ENCODE results near the gene DNAH10. TPM values are rescaled to one million over a fixed set of nuclear protein-coding genes. Genes with fewer than 3 reads are reported as not detected.
"Not testable (repeated sequence)": the region's sequence is repeated elsewhere in the genome, so short reads cannot be mapped to it uniquely, and the experiment has no call there.

The DNAH10 gene
- total and polyA plus RNA-seq, 4 donors = 0.03 to 1.0 TPM; not detected in 2

GRCh38 chr12:123947531-123947930 lies 185.4 kb downstream of the DNAH10 start:
- H3K4me1 ChIP-seq (ENCODE audit: control insufficient read depth in 1 of 2, insufficient read depth in 2 of 2, low read length in 2 of 2); intact Hi-C loops (cut with DNase I); ATAC-seq (ENCODE audit: low FRiP score); H3K4me3 ChIP-seq (ENCODE audit: low read length in 2 of 2); DNase-seq; H3K27me3 ChIP-seq (ENCODE audit: control insufficient read depth in 1 of 2, insufficient read depth in 2 of 2, low read length in 1 of 2); H3K9me3 ChIP-seq (ENCODE audit: control insufficient read depth, low read length); H3K36me3 ChIP-seq (ENCODE audit: control insufficient read depth in 1 of 2, insufficient read depth in 2 of 2, low read length in 1 of 2); H3K27ac ChIP-seq (ENCODE audit: low read depth in 1 of 2, low read length in 2 of 2): not testable (repeated sequence)
- WGBS, 2 donors = 89 to 92% methylated on average over 7 of the region's 7 CpGs

GRCh38 chr12:123948401-123948795 lies 186.3 kb downstream of the DNAH10 start:
- intact Hi-C loops (cut with DNase I) = no loop called here
- H3K27ac ChIP-seq (ENCODE audit: low read depth in 1 of 2, low read length in 2 of 2) = no peak overlapping the region
- H3K36me3 ChIP-seq (ENCODE audit: control insufficient read depth in 1 of 2, insufficient read depth in 2 of 2, low read length in 1 of 2) = peaks cover 0 to 3% of the 10 kb centered on the region in 2 donors
- DNase-seq (no peak), ATAC-seq (ENCODE audit: low FRiP score) (no peak)
- no peaks in the 10 kb centered on the region for H3K9me3 ChIP-seq (ENCODE audit: control insufficient read depth, low read length)
- peaks cover 2 to 12% of the 10 kb centered on the region in 2 donors for H3K4me1 ChIP-seq (ENCODE audit: control insufficient read depth in 1 of 2, insufficient read depth in 2 of 2, low read length in 2 of 2)
- H3K27me3 ChIP-seq (ENCODE audit: control insufficient read depth in 1 of 2, insufficient read depth in 2 of 2, low read length in 1 of 2) = no peaks in the 10 kb centered on the region
- no peak overlapping the region for H3K4me3 ChIP-seq (ENCODE audit: low read length in 2 of 2)
- WGBS, 2 donors = 91 to 94% methylated on average over 11 of the region's 11 CpGs

- intact Hi-C loops (cut with DNase I) = no loop called here
- ATAC-seq (ENCODE audit: low FRiP score) = no peak
- Histone ChIP-seq H3K36me3 (ENCODE audit: control insufficient read depth in 1 of 2, insufficient read depth in 2 of 2, low read length in 1 of 2) (peaks cover 0 to 3% of the 10 kb centered on the region in 2 donors), H3K9me3 (ENCODE audit: control insufficient read depth, low read length) (no peaks in the 10 kb centered on the region), H3K27ac (ENCODE audit: low read depth in 1 of 2, low read length in 2 of 2) (no peak overlapping the region), H3K4me3 (ENCODE audit: low read length in 2 of 2) (no peak overlapping the region), H3K4me1 (ENCODE audit: control insufficient read depth in 1 of 2, insufficient read depth in 2 of 2, low read length in 2 of 2) (peaks cover 2 to 12% of the 10 kb centered on the region in 2 donors), H3K27me3 (ENCODE audit: control insufficient read depth in 1 of 2, insufficient read depth in 2 of 2, low read length in 1 of 2) (no peaks in the 10 kb centered on the region)
- no peak for DNase-seq
- WGBS, 2 donors = 85 to 86% methylated on average over 19 of the region's 19 CpGs
Measured at GRCh38 chr12:123948796-123949769, 187.0 kb downstream of the DNAH10 start.

GRCh38 chr12:123949770-123950165 lies 187.7 kb downstream of the DNAH10 start:
- Histone ChIP-seq H3K27me3 (ENCODE audit: control insufficient read depth in 1 of 2, insufficient read depth in 2 of 2, low read length in 1 of 2) (no peaks in the 10 kb centered on the region), H3K4me1 (ENCODE audit: control insufficient read depth in 1 of 2, insufficient read depth in 2 of 2, low read length in 2 of 2) (peaks cover 2 to 12% of the 10 kb centered on the region in 2 donors), H3K9me3 (ENCODE audit: control insufficient read depth, low read length) (no peaks in the 10 kb centered on the region), H3K4me3 (ENCODE audit: low read length in 2 of 2) (no peak overlapping the region), H3K27ac (ENCODE audit: low read depth in 1 of 2, low read length in 2 of 2) (no peak overlapping the region), H3K36me3 (ENCODE audit: control insufficient read depth in 1 of 2, insufficient read depth in 2 of 2, low read length in 1 of 2) (peaks cover 0 to 3% of the 10 kb centered on the region in 2 donors)
- DNase-seq (no peak), ATAC-seq (ENCODE audit: low FRiP score) (no peak)
- intact Hi-C loops (cut with DNase I) = no loop called here
- WGBS, 2 donors = 90 to 95% methylated on average over 15 of the region's 15 CpGs

DNA sequence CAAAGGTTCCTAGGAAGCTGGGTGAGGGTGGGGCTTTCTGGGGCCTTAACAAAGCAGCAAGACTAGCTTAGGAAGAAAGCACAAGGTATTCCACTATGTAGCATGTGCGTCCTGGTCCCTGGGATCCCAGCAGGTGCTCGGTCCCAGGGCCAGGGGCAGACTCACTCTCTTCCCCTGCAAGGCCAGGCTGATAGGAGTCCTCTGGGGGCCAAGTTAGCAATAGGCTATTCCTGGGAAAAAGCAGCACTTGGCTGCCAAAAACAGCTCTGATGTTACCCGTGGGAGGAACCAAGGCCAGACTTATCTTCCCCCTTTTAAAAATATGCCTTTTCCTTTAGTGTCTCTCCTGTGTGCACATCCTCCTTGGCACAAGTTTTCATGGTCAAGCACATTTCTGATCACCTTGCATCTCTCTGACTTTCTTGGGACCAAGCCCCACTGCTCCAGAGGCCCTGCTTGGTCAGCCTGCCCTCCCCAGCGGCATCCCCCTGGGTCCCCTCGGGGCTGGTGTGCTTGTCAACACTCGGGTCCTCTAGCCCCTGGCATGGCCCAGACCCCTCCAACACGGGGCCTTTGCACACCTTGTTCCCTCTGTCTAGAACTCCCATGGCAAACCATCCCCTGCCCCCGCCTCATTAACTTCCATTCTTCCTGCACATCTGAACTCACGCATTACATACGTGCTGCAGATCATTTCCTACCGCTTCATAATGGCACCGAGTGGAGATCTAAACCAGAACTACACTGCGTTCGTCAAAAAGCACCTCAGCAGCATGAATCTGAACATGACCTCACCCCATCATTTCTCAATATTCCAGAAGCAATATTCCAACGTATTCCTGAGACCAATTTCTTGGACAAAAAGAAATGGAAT lies 188.6 kb downstream of the DNAH10 start:
- Histone ChIP-seq H3K9me3 (ENCODE audit: control insufficient read depth, low read length) (no peaks in the 10 kb centered on the region), H3K36me3 (ENCODE audit: control insufficient read depth in 1 of 2, insufficient read depth in 2 of 2, low read length in 1 of 2) (no peaks in the 10 kb centered on the region), H3K27ac (ENCODE audit: low read depth in 1 of 2, low read length in 2 of 2) (no peak overlapping the region), H3K4me1 (ENCODE audit: control insufficient read depth in 1 of 2, insufficient read depth in 2 of 2, low read length in 2 of 2) (peaks cover 2 to 12% of the 10 kb centered on the region in 2 donors), H3K4me3 (ENCODE audit: low read length in 2 of 2) (no peak overlapping the region), H3K27me3 (ENCODE audit: control insufficient read depth in 1 of 2, insufficient read depth in 2 of 2, low read length in 1 of 2) (no peaks in the 10 kb centered on the region)
- intact Hi-C loops (cut with DNase I) = no loop called here
- DNase-seq (no peak), ATAC-seq (ENCODE audit: low FRiP score) (no peak)
- 66 to 72% methylated on average over 15 of the region's 15 CpGs for WGBS, 2 donors

GRCh38 chr12:123951467-123951866 lies 189.4 kb downstream of the DNAH10 start:
- H3K4me1 ChIP-seq (ENCODE audit: control insufficient read depth in 1 of 2, insufficient read depth in 2 of 2, low read length in 2 of 2) = peaks cover 2 to 12% of the 10 kb centered on the region in 2 donors
- no peaks in the 10 kb centered on the region for H3K36me3 ChIP-seq (ENCODE audit: control insufficient read depth in 1 of 2, insufficient read depth in 2 of 2, low read length in 1 of 2)
- ATAC-seq (ENCODE audit: low FRiP score) (no peak), DNase-seq (no peak)
- intact Hi-C loops (cut with DNase I) = no loop called here
- H3K27me3 ChIP-seq (ENCODE audit: control insufficient read depth in 1 of 2, insufficient read depth in 2 of 2, low read length in 1 of 2) = no peaks in the 10 kb centered on the region
- no peaks in the 10 kb centered on the region for H3K9me3 ChIP-seq (ENCODE audit: control insufficient read depth, low read length)
- peak overlapping the region in 1 of 2 donors; percentile 47 for H3K27ac ChIP-seq (ENCODE audit: low read depth in 1 of 2, low read length in 2 of 2)
- WGBS, 2 donors = 56 to 57% methylated on average over 4 of the region's 4 CpGs
- H3K4me3 ChIP-seq (ENCODE audit: low read length in 2 of 2) = no peak overlapping the region

- no peak for ATAC-seq (ENCODE audit: low FRiP score)
- H3K4me3 ChIP-seq (ENCODE audit: low read length in 2 of 2) = no peak overlapping the region
- no peaks in the 10 kb centered on the region for H3K36me3 ChIP-seq (ENCODE audit: control insufficient read depth in 1 of 2, insufficient read depth in 2 of 2, low read length in 1 of 2)
- intact Hi-C loops (cut with DNase I) = no loop called here
- H3K4me1 ChIP-seq (ENCODE audit: control insufficient read depth in 1 of 2, insufficient read depth in 2 of 2, low read length in 2 of 2) = peaks cover 2 to 12% of the 10 kb centered on the region in 2 donors
- H3K9me3 ChIP-seq (ENCODE audit: control insufficient read depth, low read length) = no peaks in the 10 kb centered on the region
- DNase-seq = no peak
- peak overlapping the region in 1 of 2 donors; percentile 24 for H3K27ac ChIP-seq (ENCODE audit: low read depth in 1 of 2, low read length in 2 of 2)
- 3 to 10% methylated on average over 2 of the region's 2 CpGs for WGBS, 2 donors
- no peaks in the 10 kb centered on the region for H3K27me3 ChIP-seq (ENCODE audit: control insufficient read depth in 1 of 2, insufficient read depth in 2 of 2, low read length in 1 of 2)
Measured at GRCh38 chr12:123952037-123952436, 189.9 kb downstream of the DNAH10 start.

DNA sequence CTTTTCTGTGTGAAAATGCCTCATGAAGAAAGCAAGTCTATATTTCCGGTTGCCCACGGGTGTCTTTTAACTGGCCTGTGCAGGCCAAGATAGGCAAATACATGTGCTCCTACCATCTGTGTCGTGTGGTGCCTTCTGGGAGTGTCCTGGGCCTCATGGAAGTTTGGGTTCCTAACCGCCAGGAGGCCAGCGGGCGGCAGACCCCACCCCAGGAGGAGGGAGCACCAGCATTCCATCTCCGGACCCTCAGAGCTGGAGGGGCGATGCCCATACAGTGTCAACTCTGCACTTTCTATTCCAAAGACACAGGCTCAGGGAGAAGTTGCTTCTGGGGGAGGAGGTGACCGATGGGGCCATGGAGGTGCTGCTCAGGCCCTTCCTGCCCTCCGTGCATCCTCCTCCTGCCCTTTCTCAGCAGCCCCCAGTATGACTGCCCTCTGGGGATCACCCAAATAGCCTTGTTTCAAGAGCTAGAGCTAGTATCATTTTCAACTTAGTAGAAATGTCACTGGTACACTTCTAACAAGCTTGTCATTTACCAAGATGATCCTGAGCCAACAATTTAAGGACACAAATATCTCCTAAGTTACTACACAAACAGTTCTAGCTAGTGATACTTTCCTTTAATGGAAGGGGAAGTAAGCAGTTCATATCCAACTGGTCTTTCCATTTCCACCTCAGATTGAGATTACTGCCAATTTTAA lies 192.7 kb downstream of the DNAH10 start:
- no peaks in the 10 kb centered on the region for H3K36me3 ChIP-seq (ENCODE audit: control insufficient read depth in 1 of 2, insufficient read depth in 2 of 2, low read length in 1 of 2)
- H3K4me1 ChIP-seq (ENCODE audit: control insufficient read depth in 1 of 2, insufficient read depth in 2 of 2, low read length in 2 of 2) = peaks cover 2 to 12% of the 10 kb centered on the region in 2 donors
- no peak overlapping the region for H3K4me3 ChIP-seq (ENCODE audit: low read length in 2 of 2)
- no peaks in the 10 kb centered on the region for H3K9me3 ChIP-seq (ENCODE audit: control insufficient read depth, low read length)
- no peak for DNase-seq
- no peaks in the 10 kb centered on the region for H3K27me3 ChIP-seq (ENCODE audit: control insufficient read depth in 1 of 2, insufficient read depth in 2 of 2, low read length in 1 of 2)
- intact Hi-C loops (cut with DNase I) = no loop called here
- WGBS, 2 donors = 85 to 87% methylated on average over 9 to 10 of the region's 10 CpGs
- ATAC-seq (ENCODE audit: low FRiP score) = no peak
- H3K27ac ChIP-seq (ENCODE audit: low read depth in 1 of 2, low read length in 2 of 2) = no peak overlapping the region

All from aorta (tissue), 5 donors.